Natural killer cell (primary cell): Measurements from ENCODE around the gene CRISP3. TPM values are rescaled to one million over a fixed set of nuclear protein-coding genes. Genes with fewer than 3 reads are reported as not detected.

ENCODE experiments used
- ATAC-seq, 3 donors: fragments of 150-1000 bp in 2 of 3; fragments of 200-7000 bp in 1 of 3; cut with Tn5 transposase; 1 replicate in 1 of 3; 2 replicates in 2 of 3; pipeline ENCODE4 v1.10.0; 2021; ENCODE audit warnings: mild to moderate bottlenecking in 2 of 3, moderate library complexity in 2 of 3
- DNase-seq, 2 donors: peaks; one replicate each; pipeline versions ENCODE4 v3.0.0 to v3.0.0-alpha.2; 2013 to 2021; ENCODE audit warnings: mixed read lengths in 1 of 2
- H3K27ac ChIP-seq: one replicate; pipeline ENCODE4 v1.5.1; 2013; ENCODE audit warnings: mild to moderate bottlenecking, low read length
- H3K27me3 ChIP-seq: one replicate; pipeline ENCODE4 v1.6.1; 2013; ENCODE audit warnings: low read length; ENCODE audit not compliant: control insufficient read depth, insufficient read depth
- H3K36me3 ChIP-seq: one replicate; pipeline ENCODE4 v1.6.1; 2013; ENCODE audit warnings: low read length; ENCODE audit not compliant: control insufficient read depth, insufficient read depth
- H3K4me1 ChIP-seq: one replicate; pipeline ENCODE4 v1.6.1; 2013; ENCODE audit warnings: low read length; ENCODE audit not compliant: control insufficient read depth, insufficient read depth
- H3K4me3 ChIP-seq: one replicate; pipeline ENCODE4 v1.5.1; 2013; ENCODE audit warnings: low read length
- H3K9me3 ChIP-seq: one replicate; pipeline ENCODE4 v1.6.1; 2013; ENCODE audit warnings: low read length; ENCODE audit not compliant: control insufficient read depth, insufficient read depth
- H3K27ac Mint-ChIP-seq, 2 donors: one replicate each; pipeline ENCODE4 v1.8.0; 2022; ENCODE audit warnings: mild to moderate bottlenecking in 2 of 2, mixed read lengths in 2 of 2, moderate library complexity in 1 of 2
- H3K27me3 Mint-ChIP-seq, 2 donors: one replicate each; pipeline ENCODE4 v1.8.0; 2022; ENCODE audit warnings: low read depth in 2 of 2, mixed read lengths in 2 of 2
- H3K36me3 Mint-ChIP-seq: one replicate; pipeline ENCODE4 v1.8.0; 2022; ENCODE audit warnings: mixed read lengths
- H3K4me1 Mint-ChIP-seq, 2 donors: one replicate each; pipeline ENCODE4 v1.8.0; 2022; ENCODE audit warnings: mixed read lengths in 2 of 2
- H3K4me3 Mint-ChIP-seq: one replicate; pipeline ENCODE4 v1.8.0; 2022; ENCODE audit warnings: mild to moderate bottlenecking, moderate library complexity, mixed read lengths
- H3K9me3 Mint-ChIP-seq, 2 donors: one replicate each; pipeline ENCODE4 v1.8.0; 2022; ENCODE audit warnings: mixed read lengths in 2 of 2
- CTCF ChIP-seq: fragments of 200-600 bp; IDR thresholded peaks from one replicate; pipeline ENCODE4 v1.8.0; 2022; ENCODE audit warnings: antibody characterized with exemption
- WGBS: methylation state at CpG from one replicate; pipeline ENCODE4 v1.1.7; 2013; ENCODE audit warnings: missing lambda C conversion rate; ENCODE audit not compliant: insufficient coverage; 5-methylcytosine and 5-hydroxymethylcytosine counted together
- intact Hi-C: fragments of 100-400 bp; cut with micrococcal nuclease; formaldehyde crosslinking; loops from one replicate; pipeline ENCODE4 v1.14.2; 2022
- total RNA-seq, 4 donors: library from RNA; stranded (reverse); fragments of 120-200 nt in 1 of 4; gene quantifications; one replicate each; pipeline versions ENCODE4 v1.2.3 to v1.2.4, GENCODE V29; 2013 to 2022

The CRISP3 gene
- total RNA-seq, 3 donors from 2014 or later (not counting 1 experiment from before 2014, with no cell fraction given) = not detected

GRCh38 chr6:49782725-49783124 is 38.5 kb upstream of the CRISP3 start:
- Mint-ChIP-seq H3K27me3 (no peaks in the 10 kb centered on the region), H3K4me1 (no peaks in the 10 kb centered on the region), H3K4me3 (no peak overlapping the region), H3K9me3 (peaks cover 3 to 10% of the 10 kb centered on the region in 2 donors), H3K27ac (no peak overlapping the region), H3K36me3 (no peaks in the 10 kb centered on the region)
- no peak for TF ChIP-seq CTCF
- intact Hi-C loops = no loop called here
- DNase-seq = no peak
- no peak for ATAC-seq
- no peak overlapping the region for H3K27ac ChIP-seq
- 89% methylated on average over 7 of the region's 7 CpGs for WGBS
- H3K36me3 ChIP-seq = no peaks in the 10 kb centered on the region
- no peak overlapping the region for H3K4me3 ChIP-seq
- peaks cover 9% of the 10 kb centered on the region for H3K9me3 ChIP-seq
- H3K27me3 ChIP-seq = no peaks in the 10 kb centered on the region
- H3K4me1 ChIP-seq = no peaks in the 10 kb centered on the region

- Mint-ChIP-seq H3K36me3 (no peaks in the 10 kb centered on the region), H3K27me3 (no peaks in the 10 kb centered on the region), H3K27ac (no peak overlapping the region), H3K4me1 (no peaks in the 10 kb centered on the region), H3K4me3 (no peak overlapping the region), H3K9me3 (peaks cover 3 to 8% of the 10 kb centered on the region in 2 donors)
- no peaks in the 10 kb centered on the region for H3K4me1 ChIP-seq
- no peak for TF ChIP-seq CTCF
- no peak overlapping the region for H3K27ac ChIP-seq
- WGBS = no CpG with 5 or more reads among the region's 1 CpG
- no peaks in the 10 kb centered on the region for H3K36me3 ChIP-seq
- DNase-seq (no peak), ATAC-seq (no peak)
- intact Hi-C loops = no loop called here
- H3K27me3 ChIP-seq = no peaks in the 10 kb centered on the region
- H3K4me3 ChIP-seq = no peak overlapping the region
- H3K9me3 ChIP-seq = peaks cover 8% of the 10 kb centered on the region
Measured at GRCh38 chr6:49782293-49782692, 38.1 kb upstream of the CRISP3 start.

GRCh38 chr6:49776444-49776843 is 32.3 kb upstream of the CRISP3 start:
- TF ChIP-seq CTCF = no peak
- H3K4me3 Mint-ChIP-seq = no peak overlapping the region
- no peaks in the 10 kb centered on the region for H3K9me3 ChIP-seq
- no peaks in the 10 kb centered on the region for H3K4me1 Mint-ChIP-seq
- H3K27me3 Mint-ChIP-seq = no peaks in the 10 kb centered on the region
- no peak overlapping the region for H3K27ac ChIP-seq
- no peaks in the 10 kb centered on the region for H3K36me3 Mint-ChIP-seq
- ATAC-seq (no peak), DNase-seq (no peak)
- peaks cover 3 to 9% of the 10 kb centered on the region in 2 donors for H3K9me3 Mint-ChIP-seq
- no peaks in the 10 kb centered on the region for H3K4me1 ChIP-seq
- no peak overlapping the region for H3K4me3 ChIP-seq
- H3K27ac Mint-ChIP-seq = no peak overlapping the region
- no peaks in the 10 kb centered on the region for H3K36me3 ChIP-seq
- WGBS = 0% methylated on average over 1 of the region's 1 CpG
- no peaks in the 10 kb centered on the region for H3K27me3 ChIP-seq
- intact Hi-C loops = no loop called here

GRCh38 chr6:49775043-49775442 is 30.9 kb upstream of the CRISP3 start:
- H3K27me3 Mint-ChIP-seq = no peaks in the 10 kb centered on the region
- no peaks in the 10 kb centered on the region for H3K4me1 Mint-ChIP-seq
- no peak overlapping the region for H3K27ac Mint-ChIP-seq
- Histone ChIP-seq H3K36me3 (no peaks in the 10 kb centered on the region), H3K27me3 (no peaks in the 10 kb centered on the region), H3K9me3 (no peaks in the 10 kb centered on the region), H3K27ac (no peak overlapping the region), H3K4me3 (no peak overlapping the region), H3K4me1 (no peaks in the 10 kb centered on the region)
- H3K36me3 Mint-ChIP-seq = no peaks in the 10 kb centered on the region
- DNase-seq (no peak), ATAC-seq (no peak)
- intact Hi-C loops = no loop called here
- H3K4me3 Mint-ChIP-seq = no peak overlapping the region
- H3K9me3 Mint-ChIP-seq = peaks cover 3 to 8% of the 10 kb centered on the region in 2 donors
- no peak for TF ChIP-seq CTCF
